ENCODE measurements around the gene BHMT. TPM values are rescaled to one million over a fixed set of nuclear protein-coding genes. Genes with fewer than 3 reads are reported as not detected.
A peak's percentile ranks its signal among the peaks of the same experiment; 100 is the strongest.

The BHMT gene
- total RNA-seq, 1 experiment from 2014 or later = not detected

DNA sequence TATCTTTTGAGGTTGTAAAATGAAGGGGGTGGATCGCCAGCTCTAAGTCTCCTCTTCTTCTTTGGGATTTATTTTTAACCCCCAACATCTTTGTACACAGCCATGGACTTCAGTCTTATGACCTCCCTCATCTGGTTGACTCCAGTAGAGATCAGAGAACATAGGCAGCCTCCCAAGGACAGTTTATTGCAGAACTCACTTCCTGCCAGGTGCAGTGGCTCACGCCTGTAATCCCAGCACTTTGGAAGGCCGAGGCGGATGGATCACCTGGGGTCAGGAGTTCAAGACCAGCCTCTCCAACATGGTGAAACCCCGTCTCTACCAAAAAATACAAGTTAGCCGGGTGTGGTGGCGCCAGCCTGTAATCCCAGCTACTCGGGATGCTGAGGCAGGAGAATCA lies 2.8 kb upstream of the BHMT start:
- POLR2A ChIA-PET (ENCODE audit: unreplicated experiment) = no interaction called here
- CTCF ChIA-PET = no interaction called here
- H3K27me3 ChIP-seq (ENCODE audit: low read length) = no peaks in the 10 kb centered on the region

DNA sequence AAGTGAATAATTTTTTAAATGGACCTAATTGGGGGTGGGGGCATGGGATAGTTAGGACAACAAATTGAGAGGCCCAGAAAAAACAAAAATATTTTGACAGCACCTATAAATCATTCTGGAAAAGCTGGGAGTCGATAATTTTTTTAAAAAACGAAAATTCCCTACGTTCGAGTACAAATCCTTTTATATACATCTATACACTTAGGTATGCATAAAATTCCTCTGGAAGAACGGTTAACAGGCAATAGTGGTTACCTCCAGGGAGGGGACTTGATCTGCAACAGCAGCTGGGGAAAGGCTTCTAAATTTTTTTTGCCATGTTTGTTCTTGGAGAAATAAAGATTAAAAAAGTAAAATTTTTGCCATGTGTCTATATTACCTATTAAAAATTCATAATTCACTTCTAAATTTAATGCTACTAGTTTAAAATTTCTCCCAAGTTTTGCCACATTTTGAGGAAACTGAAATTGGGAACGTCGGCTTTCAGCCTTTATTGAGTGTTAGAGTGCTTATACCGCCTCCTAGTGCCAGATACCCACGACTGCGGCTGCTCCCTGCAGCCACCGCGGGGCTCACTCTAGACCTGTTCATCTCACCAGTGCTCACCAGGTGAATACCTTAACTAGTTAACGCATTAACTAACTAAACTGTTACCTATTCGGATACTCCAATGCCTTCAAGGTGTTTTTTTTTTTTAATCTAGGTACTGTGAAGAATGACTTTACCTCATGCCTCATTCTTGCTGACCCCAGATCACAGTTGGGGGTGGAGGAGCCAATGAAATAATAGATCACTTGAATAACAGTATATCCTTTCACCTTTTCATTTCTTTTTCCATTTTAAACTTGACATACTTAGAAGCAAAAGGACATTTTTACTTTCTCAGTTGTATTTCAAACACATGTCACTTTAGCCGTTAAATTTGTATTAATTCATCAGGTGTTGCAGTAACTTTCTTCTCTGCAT lies 1.8 kb upstream of the BHMT start:
- H2AFZ ChIP-seq (ENCODE audit: low read length) = no peak overlapping the region
- no peaks in the 10 kb centered on the region for H3K79me2 ChIP-seq (ENCODE audit: low read length)
- H4K20me1 ChIP-seq (ENCODE audit: low read length) = no peaks in the 10 kb centered on the region
- no peaks in the 10 kb centered on the region for H3K9me3 ChIP-seq (ENCODE audit: low read length)
- no peaks in the 10 kb centered on the region for H3F3A ChIP-seq (ENCODE audit: low read length, unreplicated experiment)
- H3K9me2 ChIP-seq (replicated peaks; ENCODE audit: low read length) = no peaks in the 10 kb centered on the region
- H3K27ac ChIP-seq (ENCODE audit: low read length) = no peak overlapping the region
- H3K4me1 ChIP-seq (ENCODE audit: insufficient read depth, low read length) = no peaks in the 10 kb centered on the region
- peak; percentile 65; the same call in 1 of the 2 replicates for ATAC-seq
- ChIA-PET CTCF (interaction anchor here (0.6 kb wide), 1 partner anchor 85 kb away, joined by 3 read pairs; no protein-coding TSS in a partner anchor), POLR2A (ENCODE audit: unreplicated experiment) (no interaction called here)
- no peaks in the 10 kb centered on the region for H3K27me3 ChIP-seq (ENCODE audit: low read length)
- intact Hi-C loops (cut with micrococcal nuclease) = no loop called here
- H3K4me2 ChIP-seq (ENCODE audit: low read length) = no peak overlapping the region
- no peak overlapping the region for H3K9ac ChIP-seq (ENCODE audit: low read length)
- no TSS peak for BruUV-seq (replicated peaks)
- no peaks in the 10 kb centered on the region for H3K36me3 ChIP-seq (ENCODE audit: low read depth, low read length)
- TF ChIP-seq EZH2phosphoT487 (IDR thresholded peaks at IDR 0.05; ENCODE audit: borderline replicate concordance, low read length) (no peak), CTCF (conservative IDR thresholded peaks at IDR 0.05; ENCODE audit: low read depth, low read length) (peak; percentile 71), EZH2 (IDR thresholded peaks at IDR 0.05; ENCODE audit: low read length, unreplicated experiment) (no peak)
- peak; percentile 44 for DNase-seq
- no peak overlapping the region for H3K4me3 ChIP-seq (ENCODE audit: low read length)

More for the DNA sequence above, 2.8 kb upstream of the BHMT start:
- H4K20me1 ChIP-seq (ENCODE audit: low read length) = no peaks in the 10 kb centered on the region
- ATAC-seq = no peak
- no peak overlapping the region for H3K9ac ChIP-seq (ENCODE audit: low read length)
- H3K4me3 ChIP-seq (ENCODE audit: low read length) = no peak overlapping the region
- no peak overlapping the region for H2AFZ ChIP-seq (ENCODE audit: low read length)
- H3K79me2 ChIP-seq (ENCODE audit: low read length) = no peaks in the 10 kb centered on the region
- no peaks in the 10 kb centered on the region for H3F3A ChIP-seq (ENCODE audit: low read length, unreplicated experiment)
- no peaks in the 10 kb centered on the region for H3K4me1 ChIP-seq (ENCODE audit: insufficient read depth, low read length)
- no peaks in the 10 kb centered on the region for H3K9me2 ChIP-seq (replicated peaks; ENCODE audit: low read length)
- intact Hi-C loops (cut with micrococcal nuclease) = no loop called here
- H3K9me3 ChIP-seq (ENCODE audit: low read length) = no peaks in the 10 kb centered on the region
- no peaks in the 10 kb centered on the region for H3K36me3 ChIP-seq (ENCODE audit: low read depth, low read length)
- no peak for DNase-seq
- no peak for TF ChIP-seq CTCF (conservative IDR thresholded peaks at IDR 0.05; ENCODE audit: low read depth, low read length)
- TF ChIP-seq EZH2phosphoT487 (IDR thresholded peaks at IDR 0.05; ENCODE audit: borderline replicate concordance, low read length) = no peak
- no peak for TF ChIP-seq EZH2 (IDR thresholded peaks at IDR 0.05; ENCODE audit: low read length, unreplicated experiment)
- no peak overlapping the region for H3K27ac ChIP-seq (ENCODE audit: low read length)
- H3K4me2 ChIP-seq (ENCODE audit: low read length) = no peak overlapping the region
- no TSS peak for BruUV-seq (replicated peaks)
